NCI-H69 (cell line): ENCODE data around the gene ZNF534.
A peak's percentile ranks its signal among the peaks of the same experiment; 100 is the strongest.
"Not testable (repeated sequence)": the region's sequence is repeated elsewhere in the genome, so short reads cannot be mapped to it uniquely, and the experiment has no call there.

Source experiments
- DNase-seq: peaks from one replicate; lab custom pipeline; 2025; lab: John Stamatoyannopoulos, UW

The ZNF534 gene

DNA sequence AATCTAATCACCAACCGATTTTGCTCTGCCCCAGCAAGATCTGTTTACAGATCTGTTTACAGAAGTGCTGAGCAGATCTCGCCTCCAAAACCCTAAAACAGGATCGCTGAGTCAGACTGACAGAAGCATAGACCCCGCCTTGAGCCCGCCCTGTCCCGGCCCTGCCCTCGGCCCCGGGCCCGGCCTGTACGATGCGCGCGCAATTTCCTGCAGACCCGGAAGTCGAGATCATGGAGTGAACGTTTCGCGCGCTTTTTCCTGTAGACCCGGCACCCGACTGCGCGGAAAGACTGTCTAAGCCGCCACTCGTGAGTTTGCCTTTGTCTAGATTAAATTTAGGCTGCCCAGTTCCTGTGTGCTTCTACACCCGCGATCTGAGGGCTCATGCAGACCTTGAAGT lies at the start of gene ZNF534:
Gene ZNF534 (plus strand): TSS at position 212 of the 400 bp plus-strand sequence. CDS start 2,327 bp downstream, outside the sequence.
- no peak for DNase-seq

DNA sequence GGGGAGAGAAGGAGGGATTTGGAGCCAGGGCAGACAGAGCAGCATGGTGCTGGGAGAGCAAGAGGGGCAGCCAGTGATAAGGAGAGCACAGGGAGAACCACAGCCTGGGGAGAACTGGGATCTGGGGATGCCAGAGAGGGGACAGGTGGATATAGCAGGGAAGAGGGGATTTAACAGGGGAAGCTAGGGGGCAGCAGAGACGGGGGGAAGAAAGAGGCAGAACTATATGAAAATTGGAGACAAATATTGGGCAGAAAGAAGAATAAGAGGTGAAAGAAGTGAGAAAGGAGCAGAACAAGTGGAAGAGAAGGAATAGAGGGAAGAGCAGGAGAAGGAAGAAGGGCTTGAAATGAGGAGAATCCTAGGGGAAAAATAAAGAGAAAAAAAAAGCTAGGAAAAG lies 37.8 kb upstream of the ZNF534 start:
- DNase-seq: peak; percentile 9

DNA sequence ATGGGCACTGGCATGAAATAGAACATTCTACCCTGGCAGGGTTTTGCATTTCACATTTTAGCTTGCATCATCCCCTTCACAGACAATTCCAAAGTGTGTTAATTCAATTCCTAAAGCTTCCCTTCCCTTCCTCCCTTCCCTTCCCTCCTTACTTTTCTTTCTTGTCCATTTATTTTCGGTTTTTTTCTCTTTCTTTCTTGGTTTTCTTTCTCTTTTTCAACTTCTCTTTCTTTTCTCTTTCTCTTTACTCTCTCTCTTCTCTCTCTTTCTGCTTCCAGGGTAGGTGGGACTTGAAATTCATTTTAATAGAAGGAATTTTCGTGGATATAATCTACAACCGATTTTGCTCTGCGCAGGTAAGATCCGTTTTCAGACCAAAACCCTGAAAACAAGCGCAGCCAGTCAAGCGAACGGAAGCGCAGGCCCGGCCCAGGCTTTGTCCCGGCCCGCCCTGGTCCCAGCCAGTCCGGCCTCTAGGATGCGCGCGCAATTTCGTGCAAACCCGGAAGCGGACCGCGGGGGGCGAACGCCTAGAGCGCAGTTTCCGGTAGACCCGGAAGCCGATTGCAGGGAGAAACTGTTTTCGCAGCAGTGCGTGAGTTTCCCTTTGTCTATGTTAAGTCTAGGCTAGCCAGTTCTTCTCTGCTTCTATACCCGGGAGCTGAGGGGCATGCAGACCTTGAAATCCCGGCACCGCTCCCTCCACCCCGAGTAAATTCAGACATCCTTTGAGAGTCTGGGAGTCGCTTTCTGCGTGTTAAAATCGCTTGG lies 31.5 kb upstream of the ZNF534 start, which contains the start of gene ZNF528:
Gene ZNF528 (plus strand): TSS at position 540 of the 771 bp plus-strand sequence. CDS start 4,165 bp downstream, outside the sequence.
- peak; percentile 92 for DNase-seq

DNA sequence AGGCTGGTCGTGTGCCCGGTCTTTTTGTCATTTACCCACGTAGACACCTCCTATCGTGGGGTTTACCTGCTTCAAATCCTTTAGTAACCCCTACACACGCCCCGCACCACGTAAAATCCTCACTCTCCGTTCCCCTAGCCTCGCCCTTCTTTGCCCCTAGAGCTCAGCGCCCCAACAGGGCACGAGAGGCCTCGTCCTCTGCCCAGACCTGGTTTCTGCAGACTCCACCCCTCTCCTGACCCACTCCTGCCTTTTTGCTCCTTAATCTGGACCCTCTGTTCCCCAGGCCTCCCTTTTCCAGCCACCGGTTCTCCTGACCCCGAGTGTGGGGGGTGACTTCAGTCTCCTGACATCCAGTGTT lies 30.9 kb upstream of the ZNF534 start:
- DNase-seq: peak; percentile 45

DNA sequence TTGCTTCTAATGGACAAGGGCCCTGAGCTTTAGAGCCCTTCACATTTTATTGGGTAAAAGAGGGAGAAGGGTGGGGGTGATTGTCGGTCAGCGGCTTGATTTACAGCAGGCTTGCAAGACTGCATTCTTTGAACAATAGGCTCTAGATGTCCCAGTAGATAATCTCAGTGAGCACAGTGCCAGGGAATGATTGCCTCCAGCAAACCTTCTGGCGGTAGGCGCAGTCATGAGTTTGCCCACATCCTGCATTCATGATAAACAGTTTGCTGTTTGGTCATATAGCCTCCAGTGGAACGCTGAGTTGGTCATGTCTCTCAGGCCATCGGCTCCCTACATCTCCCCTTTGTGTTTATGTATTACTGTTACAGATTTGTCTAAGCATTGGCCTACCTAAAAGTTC lies 18.7 kb upstream of the ZNF534 start:
- no peak for DNase-seq

DNA sequence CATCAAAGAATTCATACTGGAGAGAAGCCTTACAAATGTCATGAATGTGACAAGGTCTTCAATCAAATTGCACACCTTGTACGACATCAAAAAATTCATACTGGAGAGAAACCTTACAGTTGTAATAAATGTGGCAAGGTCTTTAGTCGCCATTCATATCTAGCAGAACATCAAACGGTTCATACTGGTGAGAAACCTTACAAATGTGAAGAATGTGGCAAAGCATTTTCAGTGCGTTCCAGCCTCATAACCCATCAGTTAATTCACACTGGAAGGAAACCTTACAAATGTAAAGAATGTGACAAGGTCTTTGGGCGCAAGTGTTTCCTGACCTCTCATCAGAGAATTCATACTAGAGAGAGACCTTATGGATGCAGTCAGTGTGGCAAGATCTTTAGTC lies 13.2 kb upstream of the ZNF534 start:
- no peak for DNase-seq

DNA sequence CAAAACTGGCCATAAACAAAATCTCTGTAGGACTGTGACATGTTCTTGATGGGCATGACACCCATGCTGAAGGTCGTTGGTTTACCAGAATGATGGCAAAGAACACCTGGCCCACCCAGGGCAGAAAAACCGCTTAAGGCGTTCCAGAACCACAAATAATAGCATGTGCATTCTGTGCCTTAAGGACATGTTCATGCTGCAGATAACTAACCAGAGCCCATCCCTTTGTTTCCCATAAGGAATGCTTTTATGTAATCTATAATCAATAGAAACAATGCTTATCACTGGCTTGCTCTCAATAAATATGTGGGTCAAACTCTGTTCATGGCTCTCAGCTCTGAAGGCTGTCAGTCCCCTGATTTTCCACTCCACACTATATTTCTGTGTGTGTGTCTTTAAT lies 13.2 kb downstream of the ZNF534 start:
- DNase-seq: no peak

DNA sequence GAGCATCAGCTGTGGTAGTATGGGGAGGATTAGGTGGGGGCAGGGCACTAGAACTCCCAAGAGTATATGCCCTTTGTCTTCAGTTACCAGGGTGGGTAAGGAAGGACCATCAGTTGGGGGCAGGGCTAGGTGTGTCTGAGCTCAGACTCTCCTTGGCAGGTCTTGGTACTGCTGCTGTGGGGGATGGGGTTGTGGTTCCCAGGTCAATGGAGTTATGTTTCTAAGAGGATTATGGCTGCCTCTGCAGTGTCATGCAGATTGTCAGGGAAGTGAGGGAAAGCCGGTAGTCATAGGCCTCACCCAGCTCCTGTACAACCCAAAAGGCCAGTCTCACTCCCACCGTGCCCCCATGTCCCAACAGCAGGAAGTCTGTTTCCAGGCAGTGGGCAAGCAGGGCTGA lies 15.6 kb downstream of the ZNF534 start:
- DNase-seq: no peak

DNA sequence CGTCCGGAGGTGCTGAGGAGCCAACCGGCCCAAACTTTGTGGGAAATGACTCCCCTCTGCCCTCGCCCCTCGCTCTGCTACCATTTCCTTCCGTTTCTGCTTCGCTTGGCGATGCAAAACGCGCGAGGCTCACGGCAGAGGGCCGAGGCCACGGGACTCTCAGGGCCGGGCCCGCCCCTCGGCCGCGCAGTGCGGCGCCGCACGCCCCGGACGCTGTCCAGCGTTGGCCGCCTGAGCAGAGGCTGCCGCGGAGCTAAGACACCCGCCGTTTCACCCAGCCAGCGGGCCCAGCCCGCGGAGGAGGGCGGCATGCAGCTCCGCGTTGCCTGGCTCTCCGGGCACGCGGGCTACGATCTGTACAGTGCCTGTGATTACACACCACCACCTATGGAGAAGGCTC lies 22.3 kb downstream of the ZNF534 start:
- DNase-seq: no peak

DNA sequence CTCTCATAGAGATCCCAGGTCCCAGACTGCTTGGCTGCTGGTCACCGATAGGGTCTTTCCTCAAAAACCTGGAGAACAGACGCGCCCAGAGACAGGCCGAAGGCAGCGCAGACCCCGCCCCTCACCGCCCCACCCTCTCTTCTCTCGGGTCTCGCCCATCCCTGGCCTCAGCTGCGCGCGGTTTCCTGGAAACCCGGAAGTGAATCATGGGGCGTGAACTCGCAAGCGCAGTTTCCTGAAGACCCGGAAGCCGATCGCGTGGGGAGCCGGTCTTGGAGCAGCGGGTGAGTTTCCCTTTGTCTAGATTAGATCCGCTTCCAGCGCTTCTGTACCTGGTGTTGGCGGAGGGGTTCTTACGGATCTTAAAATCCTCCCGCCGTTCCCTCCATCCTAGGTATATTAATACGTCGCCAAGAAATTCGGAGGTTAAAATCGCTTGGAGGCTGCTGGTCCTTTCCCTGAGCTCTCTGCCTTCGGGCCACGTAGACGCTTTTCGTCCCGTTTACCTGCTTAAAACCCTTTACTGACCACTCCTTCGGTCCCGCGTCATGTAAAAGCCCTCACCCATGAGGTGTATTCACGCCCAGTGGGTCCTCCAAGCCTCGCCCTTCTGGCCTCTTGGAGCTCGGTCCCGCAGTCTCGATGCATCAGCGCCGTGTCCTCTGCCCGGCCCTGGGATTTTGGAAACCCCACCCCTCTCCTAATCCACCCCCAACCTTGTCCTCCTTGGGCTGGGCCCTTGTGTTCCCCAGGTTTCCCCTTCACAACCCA lies 24.6 kb downstream of the ZNF534 start, which contains the start of gene ZNF578:
Gene ZNF578 (plus strand): TSS at position 230 of the 771 bp plus-strand sequence. CDS start 48,293 bp downstream, outside the sequence.
- no peak for DNase-seq

DNA sequence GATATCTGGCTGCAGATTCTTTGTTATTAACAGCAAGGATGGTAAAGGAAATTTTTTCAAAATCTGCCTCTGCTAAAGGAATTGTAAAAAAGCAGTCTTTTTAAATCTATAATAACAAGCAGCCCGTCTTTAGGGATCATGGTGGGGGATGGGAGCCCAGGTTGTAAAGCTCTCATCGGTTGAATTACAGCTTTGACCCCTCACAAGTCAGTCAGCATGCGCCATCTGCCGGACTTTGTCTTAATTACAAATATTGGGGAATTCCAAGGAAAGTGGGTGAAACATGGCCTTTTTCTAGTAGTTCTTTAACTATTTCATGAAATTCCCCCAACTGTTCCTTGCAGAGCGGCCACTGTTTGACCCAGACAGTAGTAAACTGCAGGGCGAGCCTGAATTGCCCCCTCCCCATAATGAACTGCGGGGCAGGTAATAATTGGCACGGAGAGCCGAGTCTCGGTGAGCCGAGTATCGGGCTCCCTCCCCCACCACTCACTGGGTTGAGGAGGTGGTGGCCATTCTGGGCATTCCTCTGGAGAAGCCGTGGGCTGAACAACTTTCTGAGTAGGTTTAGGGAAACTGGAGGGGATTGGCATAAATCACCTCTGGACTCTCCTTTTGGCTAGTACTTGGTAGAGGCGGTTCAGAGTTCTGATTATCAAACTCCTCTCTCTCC lies 36.0 kb downstream of the ZNF534 start:
- DNase-seq: peak; percentile 72

DNA sequence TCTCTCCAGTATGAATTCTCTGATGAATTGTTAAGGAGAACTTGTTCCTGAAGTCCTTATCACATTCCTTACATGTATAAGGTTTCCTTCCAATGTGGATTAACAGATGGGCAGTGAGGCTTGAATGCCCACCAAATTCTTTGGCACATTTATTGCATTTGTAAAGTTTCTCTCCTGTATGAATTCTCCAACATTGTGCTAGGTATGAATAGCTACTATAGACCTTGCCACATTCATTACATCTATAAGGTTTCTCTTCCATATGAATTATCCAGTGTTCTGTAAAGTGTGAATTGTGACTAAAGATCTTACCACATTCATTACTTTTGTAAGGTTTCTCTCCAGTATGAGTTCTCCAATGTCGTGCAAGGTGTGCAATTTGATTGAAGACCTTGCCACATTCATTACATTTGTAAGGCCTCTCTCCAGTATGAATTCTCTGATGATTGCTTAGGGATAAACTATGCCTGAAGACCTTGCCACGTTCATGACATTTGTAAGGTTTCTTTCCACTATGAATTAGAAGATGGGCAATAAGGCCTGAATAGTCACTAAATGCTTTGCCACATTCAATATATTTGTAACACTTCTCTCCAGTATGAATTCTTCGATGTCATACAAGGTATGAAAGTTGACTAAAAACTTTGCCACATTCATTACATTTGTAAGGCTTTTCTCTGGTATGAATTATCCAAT lies 44.9 kb downstream of the ZNF534 start:
- no peak for DNase-seq

DNA sequence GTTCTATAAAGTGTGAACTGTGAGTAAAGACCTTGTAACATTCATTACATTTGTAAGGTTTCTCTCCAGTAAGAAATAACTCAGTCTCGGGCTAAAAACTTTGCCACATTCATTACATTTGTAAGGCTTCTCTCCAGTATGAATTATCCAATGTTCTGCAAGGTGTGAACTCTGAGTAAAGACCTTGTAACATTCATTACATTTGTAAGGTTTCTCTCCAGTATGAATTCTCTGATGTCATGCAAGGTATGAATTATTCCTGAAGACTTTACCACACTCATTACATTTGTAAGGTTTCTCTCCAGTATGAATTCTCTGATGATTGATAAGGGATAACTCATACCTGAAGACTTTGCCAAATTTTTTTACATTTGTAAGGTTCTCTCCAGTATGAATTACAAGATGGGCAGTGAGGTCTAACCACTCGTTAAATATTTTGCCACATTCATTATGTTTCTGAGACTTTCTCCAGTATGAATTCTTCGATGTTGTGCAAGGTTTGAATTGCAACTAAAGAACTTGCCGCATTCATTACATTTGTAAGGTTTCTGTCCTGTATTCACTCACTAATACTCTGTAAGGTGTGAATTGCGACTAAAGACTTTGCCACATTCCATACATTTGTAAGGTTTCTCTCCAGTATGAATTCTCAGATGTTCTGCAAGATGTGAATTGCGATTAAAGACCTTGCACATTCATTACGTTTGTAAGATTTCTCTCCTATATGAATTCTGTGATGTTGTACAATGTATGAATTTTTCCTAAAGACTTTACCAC lies 45.6 kb downstream of the ZNF534 start:
- DNase-seq: no peak

DNA sequence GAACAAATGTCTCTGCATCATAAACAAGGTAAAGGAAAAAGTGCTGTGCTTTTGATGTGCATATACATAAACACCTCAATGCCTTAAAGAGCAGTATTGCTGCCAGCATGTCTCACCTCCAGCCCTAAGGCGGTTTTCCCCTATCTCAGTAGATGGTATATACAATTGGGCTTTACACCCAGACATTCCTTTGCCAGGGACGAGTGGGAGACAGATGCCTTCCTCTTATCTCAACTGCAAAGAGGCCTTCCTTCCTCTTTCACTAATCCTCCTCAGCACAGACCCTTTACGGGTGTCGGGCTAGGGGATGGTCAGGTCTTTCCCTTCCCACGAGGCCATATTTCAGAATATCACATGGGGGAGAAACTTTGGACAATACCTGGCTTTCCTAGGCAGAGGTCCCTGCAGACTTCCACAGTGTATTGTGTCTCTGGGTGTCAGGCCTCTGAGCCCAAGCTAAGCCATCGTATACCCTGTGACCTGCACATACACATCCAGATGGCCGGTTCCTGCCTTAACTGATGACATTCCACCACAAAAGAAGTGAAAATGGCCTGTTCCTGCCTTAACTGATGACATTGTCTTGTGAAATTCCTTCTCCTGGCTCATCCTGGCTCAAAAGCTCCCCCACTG lies 55.3 kb downstream of the ZNF534 start:
- DNase-seq: not testable (repeated sequence)

DNA sequence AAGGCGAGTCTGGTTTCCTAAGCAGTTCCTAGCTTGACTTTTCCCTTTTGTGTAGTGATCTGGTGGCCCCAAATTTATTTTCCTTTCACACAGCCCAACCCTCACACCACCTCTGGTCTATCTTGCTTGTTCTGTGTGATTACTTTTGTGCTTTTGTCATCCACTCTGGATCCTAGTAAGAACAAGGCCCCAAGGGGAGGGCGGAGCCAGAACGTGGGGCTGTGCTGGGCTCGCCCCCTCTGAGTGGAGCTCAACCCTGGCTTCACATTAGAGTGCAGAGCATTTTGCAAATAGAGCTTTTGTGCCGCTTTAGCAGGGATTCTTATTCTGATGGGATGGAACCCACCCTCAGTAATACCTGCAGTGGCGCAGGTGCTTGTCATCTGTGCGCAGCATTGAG lies 56.1 kb downstream of the ZNF534 start:
- DNase-seq: not testable (repeated sequence)

DNA sequence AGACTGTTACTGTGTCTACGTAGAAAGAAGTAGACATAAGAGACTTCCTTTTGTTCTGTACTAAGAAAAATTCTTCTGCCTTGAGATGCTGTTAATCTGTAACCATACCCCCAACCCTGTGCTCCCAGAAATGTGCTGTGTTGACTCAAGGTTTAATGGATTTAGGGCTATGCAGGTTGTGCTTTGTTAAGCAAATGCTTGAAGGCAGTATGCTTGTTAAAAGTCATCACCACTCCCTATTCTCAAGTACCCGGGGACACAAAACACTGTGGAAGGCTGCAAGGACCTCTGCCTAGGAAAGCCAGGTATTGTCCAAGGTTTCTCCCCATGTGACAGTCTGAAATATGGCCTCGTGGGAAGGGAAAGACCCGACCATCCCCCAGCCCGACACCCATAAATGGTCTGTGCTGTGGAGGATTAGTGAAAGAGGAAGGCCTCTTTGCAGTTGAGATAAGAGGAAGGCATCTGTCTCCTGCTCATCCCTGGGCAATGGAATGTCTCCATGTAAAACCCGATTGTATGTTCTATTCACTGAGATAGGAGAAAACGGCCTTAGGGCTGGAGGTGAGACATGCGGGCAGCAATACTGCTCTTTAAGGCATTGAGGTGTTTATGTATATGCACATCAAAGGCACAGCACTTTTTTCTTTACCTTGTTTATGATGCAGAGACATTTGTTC lies 56.8 kb downstream of the ZNF534 start:
- not testable (repeated sequence) for DNase-seq

DNA sequence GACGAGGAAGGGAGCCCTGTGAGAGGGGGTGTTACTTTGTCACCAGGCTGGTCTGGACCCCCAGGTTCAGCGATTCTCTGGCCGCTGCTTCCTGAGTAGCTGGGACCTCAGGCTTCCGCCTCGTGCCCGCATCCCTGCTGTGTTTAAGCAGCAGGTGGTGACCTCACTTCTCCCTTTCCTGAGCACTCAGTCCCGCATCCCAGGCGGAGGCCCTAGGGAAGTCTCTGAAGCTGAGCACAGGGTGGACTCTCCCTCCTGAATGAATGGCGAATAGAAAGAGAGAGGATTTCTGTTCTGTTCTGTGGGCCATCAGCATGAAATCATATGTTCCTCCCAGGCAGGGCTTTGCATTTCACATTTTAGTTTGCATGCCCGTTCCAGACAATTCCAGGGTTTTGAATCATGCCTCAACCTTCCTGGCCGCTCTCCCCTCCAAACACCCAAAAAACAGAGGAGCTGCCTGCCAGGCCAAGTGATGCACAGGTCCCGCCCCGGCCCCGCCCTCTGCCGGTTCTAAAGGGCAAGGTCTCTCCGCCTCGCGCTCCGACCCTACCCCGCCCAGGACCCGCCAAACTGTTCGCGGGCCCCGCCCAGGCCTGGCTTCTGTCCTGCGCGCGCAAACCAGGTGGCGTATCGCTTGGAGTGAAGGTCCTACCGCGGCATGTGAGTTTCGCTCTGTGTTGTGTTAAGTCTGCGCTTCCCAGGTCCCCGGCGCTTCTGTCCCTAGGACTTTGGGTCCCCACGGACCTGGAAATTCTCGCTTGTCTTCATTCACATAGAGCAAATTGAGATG lies 63.4 kb downstream of the ZNF534 start:
- DNase-seq: peak; percentile 81

DNA sequence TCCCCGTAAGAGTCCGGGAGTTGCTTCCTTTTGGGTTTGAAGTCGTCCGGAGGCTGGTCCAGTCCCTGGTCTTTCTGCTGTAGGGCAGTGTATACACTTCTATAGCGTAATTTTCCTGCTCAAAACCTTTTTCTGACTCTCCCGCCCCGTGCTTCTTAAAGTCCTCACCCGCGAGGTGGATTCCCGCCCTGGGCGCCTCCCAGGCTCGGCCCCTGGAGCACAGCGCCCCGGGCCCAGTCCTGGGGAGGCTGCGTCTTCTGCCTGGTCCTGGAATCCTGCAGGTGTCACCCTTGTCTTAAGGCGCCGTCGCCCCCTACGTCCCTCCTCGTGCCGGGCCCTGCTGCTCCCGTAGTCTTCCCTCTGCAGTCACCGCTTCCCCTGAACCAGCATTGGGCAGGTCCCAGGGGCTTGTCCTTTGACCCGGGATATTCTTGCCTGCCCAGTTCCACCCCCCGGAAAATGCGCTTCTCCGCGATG lies 64.1 kb downstream of the ZNF534 start:
- DNase-seq: peak; percentile 71

DNA sequence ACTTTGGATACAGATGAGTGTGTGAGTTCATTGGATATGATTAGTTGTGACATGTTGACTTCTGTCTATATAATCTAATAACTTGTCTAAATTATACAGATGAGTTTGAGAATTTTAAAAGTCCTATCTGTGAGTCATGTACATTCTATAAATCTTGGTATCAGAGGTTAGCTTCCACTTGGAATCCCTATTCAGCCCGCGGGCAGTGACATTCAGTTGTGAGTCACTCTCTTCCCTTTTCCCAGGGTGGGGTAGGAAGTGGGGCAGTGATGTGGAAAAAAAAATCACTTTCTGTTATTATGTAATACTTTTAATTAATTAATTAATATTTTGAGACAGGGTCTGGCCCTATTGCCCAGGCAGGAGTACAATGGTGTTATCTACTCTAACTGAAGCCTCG lies 65.6 kb downstream of the ZNF534 start:
- no peak for DNase-seq
